HG03139 (cell line): ENCODE results near the gene MTHFD2L.
A peak's percentile ranks its signal among the peaks of the same experiment; 100 is the strongest.
"Not testable (repeated sequence)": the region's sequence is repeated elsewhere in the genome, so short reads cannot be mapped to it uniquely, and the experiment has no call there.

ENCODE experiments used
- ATAC-seq: cut with Tn5 transposase; IDR thresholded peaks from one replicate; pipeline ENCODE4 v1.9.1; 2021; ENCODE audit not compliant: unreplicated experiment

MTHFD2L gene

GRCh38 chr4:74157561-74158465, at the start of gene MTHFD2L:
Gene MTHFD2L (plus strand): TSS chr4:74158118. CDS start chr4:74158139, 21 bp downstream.
- peak; percentile 96 for ATAC-seq

DNA sequence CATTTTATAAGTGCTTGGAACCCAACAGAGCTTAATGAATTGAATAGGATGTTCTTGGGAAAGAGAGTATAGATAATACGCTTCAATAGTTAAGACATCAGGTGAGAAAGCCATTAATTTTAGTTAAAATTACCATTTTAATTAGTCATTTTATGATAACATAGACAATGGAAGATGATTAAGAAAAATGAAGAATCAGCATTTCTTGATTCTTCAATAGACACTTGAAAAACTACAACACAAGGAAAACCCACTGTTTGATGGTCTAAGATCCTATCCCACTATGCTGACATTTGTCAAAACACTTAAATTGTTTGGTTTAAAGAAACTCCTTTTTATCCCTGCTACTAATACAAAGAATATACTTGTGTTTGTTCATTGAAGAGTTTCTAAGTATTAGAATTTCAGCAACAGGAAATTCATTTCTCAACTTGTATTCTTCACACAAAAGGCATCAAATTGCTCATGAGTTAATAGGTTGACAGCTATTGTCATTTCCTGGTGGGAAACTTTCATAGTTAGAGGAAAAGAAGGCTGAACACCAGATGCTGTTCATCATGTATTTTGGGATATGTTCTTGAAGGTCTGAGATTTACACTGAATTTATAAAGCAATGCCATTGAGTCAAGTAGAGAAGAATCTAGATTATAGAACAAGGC, 49.3 kb upstream of the MTHFD2L start:
- ATAC-seq, result no peak

DNA sequence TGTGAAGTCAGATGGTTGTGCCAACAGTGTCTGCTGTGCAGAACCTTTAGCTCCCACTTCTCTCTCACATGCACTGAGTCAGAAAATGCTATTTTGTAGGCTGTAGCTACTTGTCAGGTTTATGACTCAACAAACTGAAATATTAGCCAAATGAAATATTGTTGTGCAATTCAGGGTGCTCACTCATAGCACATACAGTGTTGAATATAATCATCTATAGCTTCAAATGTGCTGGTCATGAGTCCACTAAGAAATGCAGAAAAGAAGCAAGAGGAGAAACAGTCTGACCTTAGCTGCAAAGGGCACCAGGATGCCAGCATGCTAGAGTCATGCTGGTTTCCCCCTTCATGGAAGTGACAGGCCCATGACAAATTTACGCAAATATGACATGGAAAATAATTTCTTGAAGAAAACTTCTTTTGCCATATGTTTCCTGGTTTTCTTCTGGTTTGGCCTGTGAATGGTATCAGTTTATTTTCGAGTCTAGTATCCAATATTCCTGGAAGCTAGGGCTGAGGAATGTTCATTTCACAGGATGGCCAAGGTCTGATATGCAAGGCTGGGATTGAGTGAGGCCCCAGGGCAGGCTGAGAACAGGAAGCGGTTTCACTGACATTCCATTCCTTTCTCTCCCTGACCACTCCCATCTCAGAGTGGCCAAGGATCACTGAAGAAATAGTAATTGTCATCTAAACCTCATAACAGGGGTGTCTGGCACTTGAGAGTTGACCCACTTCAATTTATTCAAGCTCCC, 48.6 kb upstream of the MTHFD2L start:
- no peak for ATAC-seq

DNA sequence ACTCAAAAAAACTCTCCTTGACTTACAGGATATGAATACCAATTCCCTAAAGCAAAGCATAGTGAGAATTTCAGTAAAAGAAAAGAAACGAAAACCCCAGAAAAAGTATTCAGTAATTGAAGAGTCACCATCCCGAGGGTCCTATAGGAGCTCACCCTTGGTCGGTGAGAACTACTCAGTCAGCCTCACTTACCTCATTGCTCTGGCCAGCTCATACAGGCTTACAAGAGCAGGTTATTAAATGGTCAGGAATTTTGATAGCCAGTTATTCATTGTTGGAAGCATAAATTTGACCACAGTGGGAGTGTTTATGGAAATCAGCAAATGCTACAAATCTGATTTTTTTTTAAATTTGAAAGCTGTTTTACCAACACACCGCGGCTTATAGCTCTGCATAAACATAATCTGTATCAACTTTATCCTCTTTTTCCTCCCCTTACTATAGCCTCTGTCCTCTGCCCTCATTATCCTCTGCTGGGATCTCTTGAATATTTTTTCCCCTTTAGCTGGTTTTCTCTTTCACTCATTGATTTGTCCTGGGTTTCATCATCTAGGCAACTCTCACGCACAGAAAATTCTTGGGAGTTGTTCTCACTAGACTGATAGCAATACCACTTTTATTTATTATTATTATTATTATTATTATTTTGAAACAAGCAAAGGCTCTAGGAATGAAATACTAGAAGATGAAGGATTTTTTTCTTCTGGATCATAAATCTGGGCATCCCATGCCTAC, 47.9 kb upstream of the MTHFD2L start:
- ATAC-seq, result no peak

- ATAC-seq, result no peak
These were observed 47.2 kb upstream of the MTHFD2L start for GRCh38 chr4:74110670-74111069.

- no peak for ATAC-seq
These were observed 46.5 kb upstream of the MTHFD2L start for GRCh38 chr4:74111306-74111975.

GRCh38 chr4:74111990-74112389, 45.9 kb upstream of the MTHFD2L start:
- no peak for ATAC-seq

- no peak for ATAC-seq
These were observed 45.4 kb upstream of the MTHFD2L start for GRCh38 chr4:74112399-74113105.

- no peak for ATAC-seq
These were observed 43.7 kb upstream of the MTHFD2L start for GRCh38 chr4:74114234-74114633.

DNA sequence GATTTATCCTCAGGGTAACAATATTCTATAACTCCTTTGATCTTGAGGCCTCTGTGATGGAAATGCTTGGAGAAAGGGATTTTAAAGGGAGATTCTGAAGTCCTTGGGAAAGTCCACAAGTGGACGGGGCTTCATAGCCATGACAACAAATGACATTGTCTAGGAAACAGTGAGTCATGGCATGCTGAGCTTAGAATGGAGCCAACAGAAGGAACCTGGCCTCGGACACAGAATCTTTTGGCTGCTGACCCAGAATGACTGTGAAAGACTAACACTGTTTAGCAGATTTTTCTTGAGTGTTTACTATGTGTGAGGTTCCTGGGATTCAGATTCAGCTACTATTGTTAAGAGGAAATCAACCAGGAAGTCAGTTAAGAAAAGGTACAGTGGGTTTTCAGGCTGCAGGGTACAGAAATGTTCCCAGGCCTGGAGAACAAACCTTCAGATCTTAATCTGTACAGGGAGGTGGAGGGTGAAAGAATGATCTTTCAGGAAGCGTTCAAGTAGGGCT, 40.8 kb upstream of the MTHFD2L start:
- no peak for ATAC-seq

- ATAC-seq, result no peak
These were observed 39.1 kb upstream of the MTHFD2L start for GRCh38 chr4:74118600-74119338.

DNA sequence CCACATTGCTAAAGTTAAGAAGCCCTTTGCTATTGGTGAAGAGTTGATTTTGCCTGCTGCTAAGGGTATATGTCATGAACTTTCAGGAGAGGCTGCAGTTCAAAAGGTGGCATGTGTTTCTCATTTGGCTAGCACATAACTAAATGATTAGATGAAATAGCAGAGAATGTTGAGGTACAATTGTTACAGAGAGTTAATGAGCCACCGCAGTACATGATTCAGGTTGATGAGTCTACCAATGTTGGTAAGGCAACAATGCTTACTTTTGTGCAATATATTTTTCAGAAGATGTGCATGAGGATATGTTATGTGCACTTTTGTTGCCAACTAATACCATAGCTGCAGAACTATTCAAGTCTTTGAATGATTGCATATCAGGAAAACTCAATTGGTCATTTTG, 37.8 kb upstream of the MTHFD2L start:
- ATAC-seq, result no peak

DNA sequence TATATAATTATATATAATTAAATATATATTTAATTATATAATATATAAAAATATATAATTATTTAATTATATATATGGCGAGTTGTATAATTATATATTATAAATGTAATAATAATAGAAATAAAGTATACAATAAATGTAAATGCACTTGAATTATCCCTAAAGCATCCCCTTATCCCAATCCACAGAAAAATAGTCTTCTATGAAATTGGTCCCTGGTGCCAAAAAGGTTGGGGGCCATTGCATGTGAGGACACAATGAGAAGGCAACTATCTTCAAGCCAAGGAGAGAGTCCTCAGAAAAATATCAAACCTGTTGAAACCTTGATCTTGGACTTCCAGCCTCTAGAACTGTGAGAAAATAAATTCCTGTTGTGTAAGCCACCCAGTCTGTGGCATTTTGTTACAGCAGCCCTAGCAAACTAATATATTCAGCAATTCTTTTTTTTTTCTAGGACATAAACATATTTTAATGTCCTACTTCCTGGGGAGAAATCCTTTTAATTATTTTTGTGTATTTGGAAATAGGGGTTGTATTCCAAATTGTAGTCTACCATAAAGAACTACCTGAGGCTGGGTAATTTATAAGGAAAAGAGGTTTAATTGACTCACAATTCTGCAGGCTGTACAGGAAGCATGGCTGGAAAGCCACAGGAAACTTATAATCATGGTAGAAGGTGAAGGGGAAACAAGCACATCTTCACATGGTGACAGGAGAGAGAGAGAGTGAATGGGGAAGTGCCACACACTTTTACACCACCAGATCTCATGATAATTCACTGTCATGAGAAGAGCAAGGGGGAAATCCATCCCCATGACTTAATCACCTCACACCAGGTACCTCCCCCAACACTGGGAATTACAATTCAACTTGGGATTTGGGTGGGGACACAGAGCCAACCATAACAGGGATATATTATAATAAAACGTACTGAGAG, 36.0 kb upstream of the MTHFD2L start:
- no peak for ATAC-seq

GRCh38 chr4:74123065-74123728, 34.7 kb upstream of the MTHFD2L start:
- no peak for ATAC-seq

GRCh38 chr4:74125029-74125428, 32.9 kb upstream of the MTHFD2L start:
- no peak for ATAC-seq

- no peak for ATAC-seq
These were observed 30.2 kb upstream of the MTHFD2L start for GRCh38 chr4:74127745-74128144.

GRCh38 chr4:74130843-74131242, 27.1 kb upstream of the MTHFD2L start:
- ATAC-seq, result not testable (repeated sequence)
